HEK293T (cell line): Measurements from ENCODE around the gene WDR36.

ENCODE experiments used
- CTBP1 ChIP-seq: fragments of 450-650 bp; IDR thresholded peaks from 2 replicates; pipeline ENCODE4 v1.6.1; 2016; ENCODE audit warnings: borderline replicate concordance
- FOXK2 ChIP-seq: fragments of 450-650 bp; IDR thresholded peaks from 2 replicates; pipeline ENCODE4 v1.6.1; 2016; ENCODE audit warnings: mild to moderate bottlenecking
- FOXM1 ChIP-seq: fragments of 450-650 bp; IDR thresholded peaks from 2 replicates; pipeline ENCODE4 v1.6.1; 2017; ENCODE audit warnings: mild to moderate bottlenecking, borderline replicate concordance
- HDGF ChIP-seq: fragments of 450-650 bp; IDR thresholded peaks from 2 replicates; pipeline ENCODE4 v1.6.1; 2017; ENCODE audit warnings: antibody characterized with exemption, borderline replicate concordance
- LEF1 ChIP-seq: fragments of 450-650 bp; IDR thresholded peaks from 2 replicates; pipeline ENCODE4 v1.6.1; 2017; ENCODE audit warnings: mild to moderate bottlenecking, borderline replicate concordance
- NFRKB ChIP-seq: fragments of 450-650 bp; IDR thresholded peaks from 2 replicates; pipeline ENCODE4 v1.6.1; 2016; ENCODE audit warnings: mild to moderate bottlenecking, moderate library complexity
- SP1 ChIP-seq: fragments of 450-650 bp; IDR thresholded peaks from 2 replicates; pipeline ENCODE4 v1.6.1; 2017
- SUZ12 ChIP-seq: fragments of 450-650 bp; IDR thresholded peaks from 2 replicates; pipeline ENCODE4 v1.6.1; 2016; ENCODE audit warnings: mild to moderate bottlenecking
- TARDBP ChIP-seq: fragments of 450-650 bp; IDR thresholded peaks from 2 replicates; pipeline ENCODE4 v1.6.1; 2016
- TF ChIP-seq, protein P1 (sequence below): fragments of 450-650 bp; IDR thresholded peaks from 2 replicates; pipeline ENCODE4 v1.6.1; 2016

DNA sequence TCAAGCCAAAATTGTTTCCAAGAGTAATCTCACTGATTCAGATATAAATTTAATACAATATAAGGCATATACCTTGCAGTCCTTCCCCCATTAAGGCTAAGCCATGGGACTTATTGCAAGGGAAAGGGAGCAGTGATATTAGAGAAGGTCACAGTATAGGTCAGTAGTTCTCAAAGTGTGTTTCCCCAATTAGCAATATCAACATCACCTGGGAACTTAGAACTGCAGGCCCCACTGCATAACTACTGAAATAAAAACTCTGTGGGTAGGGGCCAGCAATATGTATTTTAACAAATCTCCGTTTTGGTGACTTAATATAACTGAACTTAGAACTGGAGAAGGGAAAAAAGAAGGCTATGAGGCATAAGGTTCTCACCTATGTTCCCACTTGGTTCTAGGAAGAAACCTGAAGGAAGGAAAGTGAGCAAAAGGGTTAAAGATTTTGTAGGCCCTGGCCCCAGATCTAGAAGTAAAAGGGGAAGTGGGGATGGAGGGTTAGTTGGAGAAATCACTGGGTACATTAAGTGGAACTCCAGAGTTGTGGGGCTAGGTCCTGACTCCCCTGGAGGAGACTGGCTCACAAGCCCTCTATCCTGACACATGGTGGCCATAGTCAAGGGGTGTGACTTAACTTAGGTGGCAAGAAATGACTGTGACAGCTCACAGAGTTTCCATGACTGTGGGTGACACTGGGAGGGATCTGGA is 40.7 kb downstream of the WDR36 start:
- TF ChIP-seq TARDBP (no peak), FOXM1 (no peak), SUZ12 (no peak), NFRKB (no peak), SP1 (no peak), FOXK2 (no peak), LEF1 (no peak), HDGF (no peak), CTBP1 (no peak)
- TF ChIP-seq, protein P1, sequence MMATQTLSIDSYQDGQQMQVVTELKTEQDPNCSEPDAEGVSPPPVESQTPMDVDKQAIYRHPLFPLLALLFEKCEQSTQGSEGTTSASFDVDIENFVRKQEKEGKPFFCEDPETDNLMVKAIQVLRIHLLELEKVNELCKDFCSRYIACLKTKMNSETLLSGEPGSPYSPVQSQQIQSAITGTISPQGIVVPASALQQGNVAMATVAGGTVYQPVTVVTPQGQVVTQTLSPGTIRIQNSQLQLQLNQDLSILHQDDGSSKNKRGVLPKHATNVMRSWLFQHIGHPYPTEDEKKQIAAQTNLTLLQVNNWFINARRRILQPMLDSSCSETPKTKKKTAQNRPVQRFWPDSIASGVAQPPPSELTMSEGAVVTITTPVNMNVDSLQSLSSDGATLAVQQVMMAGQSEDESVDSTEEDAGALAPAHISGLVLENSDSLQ: no peak
